CD4-positive, alpha-beta T cell treated with Interleukin-4 for 1 hour (primary cell): ENCODE results near the gene CENPP.
"Not testable (repeated sequence)": the region's sequence is repeated elsewhere in the genome, so short reads cannot be mapped to it uniquely, and the experiment has no call there.

Source experiments
- DNase-seq, 2 donors: peaks; one replicate each; pipeline ENCODE4 v3.0.0-alpha.2; 2020 to 2022

CENPP gene

GRCh38 chr9:92619601-92620300 is 294.0 kb downstream of the CENPP start:
- DNase-seq = no peak

DNA sequence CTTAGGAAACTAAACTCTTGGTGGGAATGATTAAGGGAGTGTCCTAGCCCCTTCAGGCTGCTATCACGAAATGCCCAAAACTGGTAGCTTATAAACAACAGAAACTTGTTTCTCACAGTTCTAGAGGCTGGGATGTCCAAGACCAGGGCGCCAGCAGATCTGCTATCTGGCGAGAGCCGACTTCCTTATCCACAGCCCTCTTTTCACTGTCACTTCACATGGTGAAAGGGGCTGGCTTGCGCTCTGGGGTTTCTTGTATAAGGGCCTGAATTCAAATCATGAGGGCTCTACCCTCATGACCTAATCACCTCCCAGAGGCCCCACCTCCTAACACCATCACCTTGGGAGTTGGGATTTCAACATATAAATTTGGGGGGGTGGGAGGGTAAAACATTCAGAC is 295.1 kb downstream of the CENPP start:
- no peak for DNase-seq

DNA sequence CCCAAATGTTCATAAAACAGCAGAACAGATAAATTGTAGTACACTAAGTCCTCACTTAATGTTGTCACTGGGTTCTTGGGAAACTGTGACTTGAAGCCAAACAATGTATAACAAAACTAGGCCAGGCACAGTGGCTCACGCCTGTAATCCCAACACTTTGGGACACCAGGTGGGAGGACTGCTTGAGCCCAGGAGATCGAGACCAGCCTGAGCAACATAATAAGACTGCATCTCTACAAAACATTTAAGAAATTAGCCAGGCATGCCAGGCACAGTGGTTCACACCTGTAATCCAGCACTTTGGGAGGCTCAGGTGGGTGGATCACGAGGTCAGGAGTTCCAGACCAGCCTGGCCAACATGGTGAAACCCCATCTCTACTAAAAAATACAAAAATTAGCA is 298.2 kb downstream of the CENPP start:
- not testable (repeated sequence) for DNase-seq

DNA sequence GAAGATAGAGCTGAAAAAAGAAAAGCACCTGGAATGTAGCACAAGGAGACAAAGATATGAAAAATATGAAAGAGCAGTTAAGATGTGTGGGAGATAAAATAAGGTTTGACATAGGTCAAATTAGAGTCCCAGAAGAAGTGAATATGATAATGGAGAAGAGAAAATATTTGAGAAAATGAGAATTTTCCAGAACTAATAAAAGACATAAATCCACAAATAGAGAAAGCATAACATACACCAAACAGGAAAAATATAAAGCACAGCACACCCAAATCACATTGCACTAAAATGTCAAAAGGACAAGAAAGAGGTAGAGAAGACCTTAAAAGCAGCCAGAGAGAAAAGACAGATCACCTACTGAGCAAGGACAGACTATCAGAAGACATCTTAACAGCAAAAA is 300.7 kb downstream of the CENPP start:
- no peak for DNase-seq

DNA sequence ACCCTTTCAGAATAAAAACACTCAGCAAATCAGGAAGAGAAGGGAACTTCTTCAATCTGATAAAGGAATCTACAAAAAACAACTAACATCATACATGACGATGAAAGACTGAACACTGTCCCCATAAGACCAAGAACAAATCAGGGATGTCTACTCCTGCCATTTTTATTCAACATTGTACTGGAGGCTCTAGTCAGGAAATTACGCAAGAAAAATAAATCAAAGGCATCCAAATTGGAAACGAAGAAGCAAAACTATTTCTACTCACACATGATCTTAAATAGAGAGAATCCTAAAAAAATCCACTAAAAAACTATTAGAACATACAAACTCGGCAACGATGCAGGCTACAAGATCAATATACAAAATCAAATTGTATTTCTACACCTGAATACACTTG is 301.9 kb downstream of the CENPP start:
- no peak for DNase-seq

DNA sequence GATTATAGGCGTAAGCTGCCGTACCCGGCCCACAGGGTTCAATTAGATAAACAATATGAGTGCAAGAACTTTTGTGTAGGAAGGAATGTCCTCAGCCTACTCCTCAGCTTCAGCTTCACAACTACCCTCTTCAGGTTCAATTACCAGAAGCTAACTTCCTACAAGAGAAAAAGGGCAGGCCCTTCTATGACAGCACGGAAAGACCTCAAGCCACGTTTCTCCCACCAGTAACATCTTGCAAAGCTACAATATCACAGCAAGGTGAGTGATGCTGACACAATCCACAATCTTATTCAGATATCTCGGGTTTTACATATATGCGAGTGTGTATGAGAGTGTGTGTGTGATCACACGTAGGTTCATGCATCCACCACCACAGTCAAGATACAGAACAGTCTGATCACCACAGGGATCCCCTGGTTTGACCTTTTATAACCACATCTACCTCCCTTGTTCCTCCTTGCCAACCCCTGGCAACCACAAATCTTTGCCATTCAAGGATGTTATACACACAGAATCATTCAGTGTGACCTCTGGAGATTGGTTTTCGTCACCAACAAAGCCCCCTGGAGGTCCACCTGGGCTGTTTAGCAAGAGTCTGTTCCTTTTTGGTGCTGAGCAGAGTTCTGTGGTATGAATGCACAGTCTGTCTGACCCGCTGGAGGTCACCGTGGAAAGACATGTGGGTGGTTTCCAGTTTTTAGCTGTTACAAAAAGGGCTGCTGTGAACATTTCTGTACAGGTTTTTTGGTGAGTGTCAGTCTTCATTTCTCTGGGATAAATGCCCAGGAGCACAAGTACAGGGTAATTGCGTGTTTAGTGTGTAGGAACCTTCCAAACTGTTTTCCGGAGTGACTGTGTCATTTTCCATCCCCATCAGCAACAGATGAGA is 305.9 kb downstream of the CENPP start:
- no peak for DNase-seq

GRCh38 chr9:92632641-92633040 is 306.9 kb downstream of the CENPP start:
- DNase-seq = no peak

DNA sequence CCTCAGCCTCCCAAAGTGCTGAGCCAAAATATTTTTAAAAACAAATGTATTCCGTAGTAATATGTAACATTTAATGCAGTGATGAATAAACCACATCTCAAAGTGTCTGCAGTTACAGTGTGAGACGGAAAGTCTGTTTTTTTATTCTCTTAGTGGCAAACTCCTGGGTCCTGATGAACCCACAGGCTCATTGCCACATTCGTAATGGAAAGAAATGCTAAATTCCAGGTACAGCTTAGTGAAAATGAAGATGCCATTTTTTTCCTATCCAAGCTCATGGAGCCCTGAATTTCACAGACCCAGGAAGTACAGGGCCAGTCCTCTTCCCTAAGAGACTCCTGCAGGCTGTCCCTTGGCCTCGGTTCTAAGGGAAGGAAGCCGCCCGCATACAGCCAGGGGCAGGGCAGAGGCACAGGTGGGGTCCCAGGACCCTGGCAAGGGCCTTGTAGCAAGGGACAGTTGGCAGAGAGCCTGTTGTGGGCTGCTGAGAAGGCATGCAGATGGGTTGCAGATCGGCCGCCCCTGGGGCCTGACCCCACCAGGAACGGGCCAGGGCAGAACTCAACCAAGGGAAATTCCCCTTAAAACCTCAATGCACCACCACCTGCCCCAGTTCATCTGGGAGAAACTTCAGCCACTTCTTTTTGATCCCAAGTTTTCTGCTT is 308.0 kb downstream of the CENPP start:
- no peak for DNase-seq

DNA sequence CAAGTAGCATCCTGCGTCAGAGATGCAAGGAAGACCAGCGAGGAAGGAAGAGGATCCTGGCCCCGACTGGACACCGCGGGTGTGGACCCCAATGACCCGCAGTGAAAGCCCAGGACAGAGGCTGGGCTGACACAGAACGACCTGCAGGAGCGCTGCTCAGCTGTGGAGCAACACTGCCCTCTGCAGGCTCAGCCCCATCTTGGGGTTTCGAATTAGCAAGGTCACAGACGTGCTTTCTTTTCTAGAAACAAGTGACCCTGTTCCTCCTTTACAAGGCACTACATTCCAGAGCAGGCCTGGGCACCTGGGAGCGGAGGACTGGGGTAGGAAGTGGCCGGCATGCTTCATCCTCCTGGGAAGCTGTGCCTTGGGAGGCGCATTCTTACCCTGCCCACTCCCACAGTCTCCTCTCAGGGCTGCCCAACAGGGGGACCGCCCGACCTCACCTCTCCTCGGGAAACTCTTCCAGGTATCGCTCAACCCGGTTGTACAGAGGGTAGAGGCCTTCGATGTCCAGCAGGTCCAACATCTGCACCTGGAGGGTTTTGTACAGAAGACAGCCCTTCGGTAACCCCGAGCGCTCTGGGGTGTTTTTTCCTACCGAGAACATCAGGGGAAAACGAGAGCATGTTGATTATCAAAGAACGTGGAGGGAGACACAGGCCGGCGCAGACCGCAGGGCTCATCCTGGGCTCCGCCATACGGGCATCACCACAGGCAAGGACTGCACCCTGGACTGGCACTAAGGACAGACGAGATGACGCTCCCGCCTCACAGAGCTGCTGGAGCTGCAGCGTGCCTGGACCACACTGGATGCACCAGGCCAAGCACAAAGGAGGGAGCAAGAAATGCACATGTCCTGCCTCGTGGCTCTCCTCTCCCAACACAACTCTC is 309.2 kb downstream of the CENPP start:
- DNase-seq = peak; percentile 60 to 67

DNA sequence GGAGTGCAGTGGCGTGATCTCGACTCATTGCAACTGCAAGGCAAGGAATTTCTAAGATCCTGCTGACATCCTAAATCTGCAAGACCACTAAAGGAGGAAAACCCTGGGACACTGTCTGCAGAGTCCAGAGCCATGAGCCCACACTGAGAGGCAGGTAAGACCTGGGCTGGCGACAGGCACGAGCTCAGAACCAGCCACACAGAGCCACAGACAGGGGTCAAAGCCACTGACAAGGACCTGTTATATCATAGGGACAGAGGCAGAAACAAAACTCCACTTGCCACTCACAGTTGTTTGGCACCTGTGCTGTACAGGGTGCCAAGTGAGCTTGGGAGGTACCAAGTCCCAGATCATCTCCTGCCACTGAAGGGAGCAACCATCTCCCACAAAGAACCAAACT is 310.0 kb downstream of the CENPP start:
- no peak for DNase-seq

- no peak for DNase-seq
Observed at GRCh38 chr9:92636627-92637026, 310.9 kb downstream of the CENPP start.

GRCh38 chr9:92637326-92637725 is 311.6 kb downstream of the CENPP start:
- DNase-seq = no peak

- DNase-seq = no peak
Observed at GRCh38 chr9:92637886-92638620, 312.3 kb downstream of the CENPP start.

DNA sequence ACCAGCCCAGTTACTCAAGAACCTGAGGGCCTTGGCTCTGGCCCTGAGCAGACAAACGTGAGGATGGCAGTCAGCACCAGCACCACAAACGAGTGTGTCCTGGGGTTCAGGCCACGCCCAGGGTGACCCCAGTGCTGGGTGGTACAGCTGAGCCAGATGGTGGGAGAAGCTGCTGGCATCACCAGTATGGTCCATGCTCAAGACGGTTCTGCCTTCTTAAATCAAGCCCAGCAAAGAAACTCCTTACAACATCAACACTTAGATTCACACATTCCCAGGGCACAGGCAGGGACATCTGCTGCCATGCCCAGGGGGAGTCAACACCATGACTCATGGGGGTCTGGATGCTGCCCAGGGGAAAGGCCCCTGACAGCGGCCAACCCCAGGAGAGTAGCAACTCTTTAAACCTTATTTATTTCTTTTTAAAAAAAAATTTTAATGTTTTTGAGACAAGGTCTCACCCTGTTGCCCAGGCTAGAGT is 312.9 kb downstream of the CENPP start:
- no peak for DNase-seq

DNA sequence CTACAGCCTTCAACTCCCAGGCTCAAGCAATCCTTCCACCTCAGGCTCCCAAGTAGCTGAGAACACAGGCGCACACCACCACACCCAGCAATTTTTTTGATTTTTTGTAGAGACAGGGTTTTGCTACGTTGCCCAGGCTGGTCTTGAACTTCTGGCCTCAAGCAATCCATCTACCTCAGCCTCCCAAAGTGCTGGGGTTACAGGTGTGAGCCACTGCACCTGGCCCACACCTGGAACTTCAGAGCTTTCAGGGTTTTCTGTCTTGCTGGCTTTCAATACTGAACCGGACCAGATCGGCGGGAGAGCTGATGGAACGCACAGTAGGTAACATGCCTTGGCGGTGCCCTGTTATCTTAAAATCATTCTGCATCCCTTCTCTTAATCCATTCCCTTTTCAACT is 313.4 kb downstream of the CENPP start:
- DNase-seq = no peak

GRCh38 chr9:92639791-92640271 is 314.1 kb downstream of the CENPP start:
- no peak for DNase-seq

DNA sequence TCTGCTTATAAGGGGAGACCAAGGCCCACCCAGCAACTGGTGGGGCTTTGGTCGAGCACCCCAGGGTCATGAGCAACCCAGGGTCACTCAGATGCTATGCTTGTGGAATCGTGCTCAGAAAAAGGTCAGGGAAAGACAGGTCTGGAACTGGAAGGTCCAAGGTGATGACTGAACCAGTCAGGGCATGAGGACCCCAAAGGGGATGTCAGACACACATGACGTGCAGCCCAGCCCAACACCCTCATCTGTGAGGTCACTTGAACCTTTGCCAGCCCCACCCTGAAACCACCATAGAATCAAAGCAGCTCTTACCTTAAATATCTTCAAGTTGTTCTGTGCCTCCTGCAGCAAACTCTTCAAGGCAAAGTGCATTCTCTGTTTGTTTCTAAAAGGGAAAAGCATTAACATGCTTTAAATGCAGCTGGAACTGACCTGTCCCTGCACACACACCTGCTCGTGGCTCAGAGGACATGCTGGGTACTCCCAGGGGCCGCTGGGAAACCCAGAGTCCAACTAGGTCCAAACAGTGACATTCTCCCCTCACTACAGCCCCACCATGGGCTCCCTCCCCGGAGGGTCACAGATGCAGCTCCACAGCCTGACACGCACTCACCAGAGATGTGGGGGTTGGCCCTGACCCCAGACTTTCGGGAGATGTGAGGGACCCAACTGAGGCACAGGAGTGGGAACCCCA is 314.8 kb downstream of the CENPP start:
- DNase-seq = no peak

DNA sequence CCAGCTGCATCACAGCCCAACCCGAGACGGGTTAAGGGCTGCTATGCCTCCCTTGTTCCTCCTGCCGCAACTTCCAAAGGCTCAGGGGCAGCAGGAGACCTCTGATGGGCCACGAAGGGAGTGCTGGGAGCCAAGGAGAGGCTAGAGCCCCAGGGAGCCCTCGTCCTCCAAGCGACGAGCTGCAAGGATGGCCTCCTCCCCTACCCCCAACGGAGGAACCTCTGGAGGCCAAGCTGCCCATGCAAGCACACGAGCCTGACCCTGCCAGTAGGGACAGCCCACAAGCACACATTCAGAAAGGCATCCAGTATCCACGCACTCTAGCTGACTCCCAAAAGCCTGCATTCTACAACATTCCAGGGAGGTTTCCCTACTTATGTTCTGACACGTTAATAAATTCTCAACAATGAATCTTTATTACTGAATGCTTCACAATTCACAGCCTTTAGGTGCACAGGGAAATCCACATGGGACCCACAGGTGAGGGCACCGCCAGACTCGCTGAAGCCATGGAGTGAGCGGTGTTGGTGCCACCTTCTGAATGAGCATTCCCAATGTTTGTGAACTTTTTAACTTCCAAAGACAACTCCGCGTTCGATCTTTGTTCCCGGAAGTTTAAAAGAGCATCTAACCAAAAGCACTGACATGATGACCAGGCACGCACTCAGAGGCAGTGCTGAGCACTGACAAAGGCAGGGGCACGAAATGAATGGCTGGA is 315.5 kb downstream of the CENPP start:
- no peak for DNase-seq

DNA sequence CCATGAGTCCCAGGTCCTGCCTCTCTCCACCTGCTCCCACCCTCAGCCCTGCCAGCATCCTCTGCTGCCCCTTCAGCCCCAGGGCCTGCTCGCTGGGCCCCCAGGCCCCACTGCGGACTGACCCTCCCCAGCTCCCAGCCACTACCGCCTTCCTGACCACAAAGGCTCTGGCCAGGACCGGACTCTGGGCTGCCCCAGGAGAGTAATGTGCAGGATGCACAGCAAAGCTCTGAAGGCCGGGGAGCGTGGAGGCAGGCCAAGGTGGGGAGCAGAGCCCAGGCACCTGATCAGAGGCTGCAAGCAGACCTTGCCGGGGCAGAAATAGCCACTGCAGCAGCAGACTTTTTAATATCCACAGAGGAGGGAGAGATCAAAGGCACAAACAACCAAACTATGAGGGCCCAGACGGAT is 316.3 kb downstream of the CENPP start:
- no peak for DNase-seq

GRCh38 chr9:92642564-92642963 is 316.8 kb downstream of the CENPP start:
- DNase-seq = no peak
